Stimulated activated CD8-positive, alpha-beta memory T cell treated with anti-CD3 and anti-CD28 coated beads, Interleukin-7, amount 100 ng/mL, for 24 hours (primary cell): ENCODE data around the gene DHX32.

Source experiments
- DNase-seq: peaks from one replicate; pipeline ENCODE4 v3.0.0-alpha.2; 2020; ENCODE audit warnings: low read depth

DHX32 gene

GRCh38 chr10:125811251-125811650, 69.8 kb downstream of the DHX32 start:
- DNase-seq, result no peak

- no peak for DNase-seq
Measured at GRCh38 chr10:125808047-125808446, 73.0 kb downstream of the DHX32 start.

- no peak for DNase-seq
Measured at GRCh38 chr10:125802739-125803138, 78.4 kb downstream of the DHX32 start.

GRCh38 chr10:125802131-125802530, 79.0 kb downstream of the DHX32 start:
- no peak for DNase-seq

GRCh38 chr10:125801574-125801973, 79.5 kb downstream of the DHX32 start:
- DNase-seq, result no peak

GRCh38 chr10:125799451-125800182, 81.5 kb downstream of the DHX32 start:
- DNase-seq, result no peak

- DNase-seq, result no peak
Measured at GRCh38 chr10:125797994-125798662, 83.0 kb downstream of the DHX32 start.

- DNase-seq, result no peak
Measured at GRCh38 chr10:125797424-125797823, 83.7 kb downstream of the DHX32 start.

GRCh38 chr10:125795637-125796190, 85.4 kb downstream of the DHX32 start:
- no peak for DNase-seq

- DNase-seq, result no peak
Measured at GRCh38 chr10:125795128-125795527, 86.0 kb downstream of the DHX32 start.

- DNase-seq, result no peak
Measured at GRCh38 chr10:125792342-125793300, 88.5 kb downstream of the DHX32 start.

- DNase-seq, result no peak
Measured at GRCh38 chr10:125788156-125789034, 92.7 kb downstream of the DHX32 start.
